Bone marrow (tissue), 2 donors: ENCODE results near the gene SLC9A6.

Source experiments
- DNase-seq, 2 donors: peaks; one replicate each; lab custom pipeline; 2025; lab: John Stamatoyannopoulos, UW

The SLC9A6 gene

DNA sequence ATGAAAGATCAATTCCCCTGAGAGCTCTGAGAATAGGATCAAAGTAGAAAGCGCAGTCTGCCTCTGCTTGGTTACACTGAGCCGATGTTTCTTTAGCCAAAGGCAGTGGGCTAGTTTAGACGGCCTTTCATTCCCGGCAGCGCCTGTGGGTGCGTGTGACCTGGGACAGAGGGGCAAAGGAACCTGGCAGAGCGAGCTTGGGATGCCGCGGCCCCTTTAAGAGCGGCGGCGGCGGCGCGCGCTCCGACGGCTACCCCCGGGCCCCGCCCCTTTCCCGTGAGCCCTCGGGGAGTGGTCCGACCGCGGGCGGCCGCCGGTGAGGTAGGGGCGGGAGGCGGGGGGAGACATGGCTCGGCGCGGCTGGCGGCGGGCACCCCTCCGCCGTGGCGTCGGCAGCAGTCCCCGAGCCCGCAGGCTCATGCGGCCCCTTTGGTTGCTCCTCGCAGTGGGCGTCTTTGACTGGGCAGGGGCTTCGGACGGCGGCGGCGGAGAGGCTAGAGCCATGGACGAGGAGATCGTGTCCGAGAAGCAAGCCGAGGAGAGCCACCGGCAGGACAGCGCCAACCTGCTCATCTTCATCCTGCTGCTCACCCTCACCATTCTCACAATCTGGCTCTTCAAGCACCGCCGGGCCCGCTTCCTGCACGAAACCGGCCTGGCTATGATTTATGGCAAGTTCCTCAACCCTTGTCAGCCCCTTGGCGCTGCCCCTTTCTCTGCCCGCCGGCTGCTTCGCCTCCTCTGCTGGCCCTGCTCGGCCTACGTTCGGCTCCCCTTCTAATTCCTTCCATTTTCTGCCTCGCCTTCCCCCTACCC lies at the start of gene SLC9A6:
TSS of gene SLC9A6 (plus strand) at position 279 of the 816 bp plus-strand sequence. CDS start at position 503, 224 bp downstream.
- DNase-seq, result peak; percentile 1 to 25

DNA sequence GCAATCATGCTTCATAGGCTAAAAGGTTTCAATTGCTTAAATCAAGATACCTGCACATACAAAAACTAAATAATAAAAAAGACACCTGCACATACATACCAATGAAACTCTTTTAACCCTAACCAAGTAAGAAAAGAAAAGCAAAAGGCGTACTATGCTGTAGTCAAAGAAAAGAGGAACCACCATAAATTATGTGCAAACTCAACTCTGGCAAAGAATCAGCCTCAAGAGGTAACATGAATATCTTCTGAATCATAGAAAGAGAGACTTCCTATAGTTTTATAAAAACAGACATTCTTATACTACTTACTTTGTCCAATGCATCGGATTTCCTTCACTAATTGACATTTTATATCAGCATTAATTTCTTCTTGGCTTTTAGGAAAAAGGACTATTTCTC lies 40.7 kb upstream of the SLC9A6 start:
- peak in 1 of 2 donors; percentile 47 for DNase-seq

DNA sequence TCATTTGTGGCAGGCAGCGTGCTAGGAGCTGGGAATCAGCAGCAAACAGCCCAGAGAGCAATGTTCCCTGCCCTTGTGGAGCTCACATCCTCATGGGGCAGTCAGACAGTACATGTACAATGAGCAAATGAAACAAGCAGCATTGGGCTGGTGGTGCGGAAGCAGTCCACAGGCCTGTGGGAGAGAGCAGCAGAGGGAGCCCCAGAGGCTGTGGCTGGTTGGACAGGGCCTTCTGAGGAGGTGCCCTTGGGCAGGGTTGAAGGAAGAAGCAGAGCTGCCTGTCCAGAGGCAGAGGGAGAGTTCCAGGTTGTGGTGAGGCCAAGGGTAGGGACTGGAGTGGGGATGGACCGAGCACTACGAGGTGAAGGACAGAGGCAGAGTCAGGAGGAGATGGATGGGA lies 33.9 kb upstream of the SLC9A6 start:
- no peak for DNase-seq

DNA sequence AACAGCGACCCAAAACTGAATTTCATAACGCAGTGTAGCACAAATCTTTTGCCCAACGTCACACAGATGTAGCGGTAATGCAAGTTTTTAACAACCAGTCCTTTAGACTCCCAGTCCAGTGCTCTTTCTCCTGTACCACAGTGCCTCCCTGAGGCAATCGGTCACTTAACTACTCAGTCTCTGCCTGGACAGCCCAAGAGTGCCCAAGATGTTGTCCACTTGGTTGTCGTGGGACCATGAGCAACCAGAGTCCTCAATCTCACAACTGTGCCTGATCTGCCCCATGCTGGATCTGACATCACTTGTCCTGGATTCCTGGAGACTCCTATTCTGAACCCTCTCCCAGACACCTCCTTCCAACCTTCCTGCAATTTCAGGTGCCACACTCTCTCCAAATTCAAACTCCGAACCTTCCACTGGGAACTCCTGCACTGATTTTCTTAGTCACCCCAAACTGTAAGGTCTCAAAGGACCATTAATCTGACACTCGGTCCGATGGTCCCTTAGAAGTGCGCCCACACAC lies 12.1 kb upstream of the SLC9A6 start:
- DNase-seq, result no peak

DNA sequence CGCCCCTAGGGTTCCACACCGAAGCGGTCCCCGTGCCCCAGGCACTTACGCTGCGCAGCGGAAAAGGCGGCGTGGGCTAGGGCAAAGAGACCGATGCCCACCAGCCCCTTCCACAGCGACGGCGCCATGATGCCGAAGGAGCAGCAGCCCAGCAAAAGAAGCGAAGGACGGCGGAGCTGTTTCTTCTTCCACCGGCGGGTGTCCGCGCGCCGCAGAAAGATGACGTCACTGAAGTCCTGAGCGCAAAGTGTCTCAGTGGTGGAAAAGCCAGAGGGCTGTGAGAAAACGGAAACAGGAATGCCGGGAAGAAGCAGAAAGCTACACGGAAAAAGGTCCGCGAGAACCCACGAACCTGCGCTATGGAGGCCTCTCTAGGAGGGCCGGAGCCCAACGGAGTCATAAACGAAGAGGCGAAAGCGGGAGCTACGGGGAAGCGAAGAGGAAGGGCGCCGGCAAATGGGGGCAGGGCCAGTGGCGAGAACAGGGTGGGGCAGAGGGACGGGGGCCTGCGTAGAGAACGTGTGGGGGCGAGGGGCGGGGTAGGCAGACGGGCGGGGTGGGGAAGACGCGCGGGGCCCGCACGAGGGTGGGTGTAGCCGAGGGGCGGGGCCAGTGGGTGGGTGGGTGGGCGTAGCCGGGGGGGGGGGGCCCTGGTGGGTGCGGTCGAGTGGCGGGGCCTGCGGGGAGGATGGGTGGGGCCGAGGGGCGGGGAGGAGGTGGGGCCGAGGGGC lies 11.5 kb upstream of the SLC9A6 start, which contains the start of gene MMGT1:
TSS of gene MMGT1 (minus strand) at position 441 of the 731 bp plus-strand sequence. CDS start at position 128, 313 bp downstream.
- DNase-seq, result peak; percentile 64 to 82

DNA sequence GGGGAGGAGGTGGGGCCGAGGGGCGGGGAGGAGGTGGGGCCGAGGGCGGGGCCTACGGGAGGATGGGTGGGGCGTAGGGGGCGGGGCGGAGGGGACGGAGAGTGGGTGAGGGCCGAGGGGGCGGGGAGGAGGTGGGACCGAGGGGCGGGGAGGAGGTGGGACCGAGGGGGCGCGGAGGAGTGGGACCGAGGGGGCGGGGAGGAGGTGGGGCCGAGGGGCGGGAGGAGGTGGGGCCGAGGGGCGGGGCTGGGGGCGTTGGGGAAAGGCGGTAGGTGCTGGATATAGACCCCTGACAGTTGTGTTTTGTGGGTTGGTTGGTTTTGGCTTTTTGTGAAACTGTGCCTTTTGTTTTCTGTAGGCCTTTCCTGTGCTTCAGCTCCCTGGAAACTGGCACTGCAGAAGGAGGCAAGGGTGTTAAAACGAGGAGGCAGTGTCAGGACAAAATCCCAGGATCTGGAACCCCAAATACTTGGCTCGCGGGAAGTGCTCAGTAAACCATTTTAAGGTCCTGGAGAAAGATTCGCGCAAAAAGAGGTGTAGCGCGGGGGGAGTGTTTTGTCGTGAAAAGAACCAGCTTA lies 10.9 kb upstream of the SLC9A6 start:
- peak; percentile 19 to 36 for DNase-seq

DNA sequence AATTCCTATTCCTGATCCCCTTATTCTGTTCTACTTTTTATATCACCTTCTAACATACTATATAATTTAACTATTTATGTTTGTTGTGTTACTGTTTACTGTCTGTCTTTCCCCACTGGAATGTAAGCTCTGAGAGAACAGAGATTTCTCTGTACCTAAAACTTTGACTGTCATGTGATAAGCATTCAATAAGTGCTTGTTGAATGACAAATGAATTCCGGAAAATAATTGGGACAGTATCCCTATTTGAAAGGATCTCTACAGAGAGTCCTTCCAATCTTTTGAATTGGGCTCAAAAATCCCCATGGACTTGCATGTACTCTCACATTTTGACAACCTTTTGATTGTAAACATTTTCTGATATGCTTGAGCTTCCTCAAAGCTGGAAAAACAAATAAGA lies 9.8 kb upstream of the SLC9A6 start:
- DNase-seq, result no peak

DNA sequence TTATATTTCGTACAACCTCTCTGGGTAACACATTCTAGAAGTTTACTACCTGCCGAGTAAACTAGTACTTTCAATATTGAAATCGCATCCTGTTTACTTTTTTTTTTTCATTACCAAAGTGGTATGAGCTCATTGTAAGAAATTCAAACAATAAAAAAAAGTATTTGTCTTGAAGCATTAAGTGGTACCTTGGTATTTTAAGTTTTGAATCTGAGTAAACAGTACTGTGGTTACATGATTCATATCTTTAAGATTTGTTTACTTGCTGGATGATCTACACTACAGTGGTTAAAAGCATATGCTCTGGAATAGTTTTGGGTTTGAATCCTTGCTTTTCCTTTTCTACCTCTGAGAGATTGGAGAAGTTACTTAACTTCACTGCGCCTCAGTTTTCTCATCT lies 7.6 kb upstream of the SLC9A6 start:
- no peak for DNase-seq

DNA sequence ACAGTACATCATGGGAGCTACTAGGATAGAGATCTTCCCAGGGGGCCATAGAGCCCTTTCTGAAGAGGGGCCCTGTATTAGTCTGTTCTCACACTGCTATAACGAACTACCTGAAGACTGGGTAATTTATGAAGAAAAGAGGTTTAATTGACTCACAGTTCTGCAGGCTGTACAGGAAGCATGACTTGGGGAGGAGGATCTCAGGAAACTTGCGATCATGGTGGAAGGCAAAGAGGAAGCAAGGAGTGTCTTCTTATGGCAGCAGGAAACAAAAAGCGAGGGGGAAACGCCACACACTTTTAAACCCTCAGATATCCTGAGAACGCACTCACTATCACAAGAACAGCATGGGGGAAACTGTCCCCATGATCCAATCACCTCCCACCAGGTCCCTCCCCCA lies 4.2 kb upstream of the SLC9A6 start:
- peak in 1 of 2 donors; percentile 28 for DNase-seq

DNA sequence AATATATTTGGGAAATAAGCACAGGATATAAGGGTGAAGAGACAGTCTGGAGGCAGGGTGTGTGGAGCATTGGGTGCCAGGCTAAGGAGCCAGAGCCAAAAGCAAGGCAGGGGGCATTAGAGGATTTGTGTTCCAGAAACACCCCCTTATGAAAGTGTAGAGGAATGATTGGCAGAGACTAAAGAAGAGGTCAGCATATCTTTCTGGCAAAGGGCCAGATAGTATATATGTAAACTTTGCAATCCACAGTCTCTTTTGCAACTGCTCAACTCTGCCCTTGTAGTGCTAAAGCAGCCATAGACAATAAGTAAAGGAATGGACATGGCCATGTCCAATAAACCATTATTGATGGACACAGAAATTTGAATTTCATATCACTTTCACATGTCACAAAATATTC lies 3.6 kb upstream of the SLC9A6 start:
- no peak for DNase-seq

DNA sequence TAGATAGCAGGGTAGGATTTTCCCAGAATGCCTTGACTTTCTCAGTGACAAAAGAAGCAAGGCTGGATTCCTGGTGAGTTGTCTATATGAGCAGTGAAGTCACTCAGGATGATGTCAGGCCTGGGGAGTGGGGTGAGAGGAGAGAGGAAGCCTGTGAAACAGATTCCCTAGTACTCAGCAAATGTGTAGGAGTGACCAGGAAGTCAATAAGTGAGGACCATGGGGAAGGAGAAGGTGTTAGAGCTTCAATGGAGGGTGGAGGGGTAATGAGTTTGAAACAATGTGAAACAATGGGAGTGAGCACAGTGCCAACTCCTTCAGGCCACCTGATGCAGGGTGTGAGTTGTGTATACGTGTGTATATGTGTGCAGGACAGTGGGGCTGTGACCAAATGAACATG lies 2.4 kb upstream of the SLC9A6 start:
- no peak for DNase-seq

DNA sequence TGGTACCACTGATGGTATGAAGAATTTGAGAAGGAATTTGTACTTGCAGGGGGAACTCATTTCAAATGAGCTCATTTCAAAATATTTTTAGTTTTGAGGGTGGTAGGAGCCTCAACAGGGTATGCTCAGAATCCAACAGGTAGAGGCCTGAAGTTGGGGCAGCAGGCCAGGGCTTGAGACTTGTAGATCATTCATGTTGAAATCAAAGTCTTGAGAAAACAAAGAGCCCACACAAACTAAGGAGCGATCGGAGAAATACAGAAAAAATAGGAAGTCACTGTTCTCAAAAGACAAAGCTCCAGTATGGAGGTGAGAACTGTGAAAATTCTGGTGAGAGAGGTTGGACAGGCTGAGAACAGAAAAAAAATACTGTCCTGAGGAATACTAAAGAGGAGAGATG lies 979 bp upstream of the SLC9A6 start:
- DNase-seq, result no peak

DNA sequence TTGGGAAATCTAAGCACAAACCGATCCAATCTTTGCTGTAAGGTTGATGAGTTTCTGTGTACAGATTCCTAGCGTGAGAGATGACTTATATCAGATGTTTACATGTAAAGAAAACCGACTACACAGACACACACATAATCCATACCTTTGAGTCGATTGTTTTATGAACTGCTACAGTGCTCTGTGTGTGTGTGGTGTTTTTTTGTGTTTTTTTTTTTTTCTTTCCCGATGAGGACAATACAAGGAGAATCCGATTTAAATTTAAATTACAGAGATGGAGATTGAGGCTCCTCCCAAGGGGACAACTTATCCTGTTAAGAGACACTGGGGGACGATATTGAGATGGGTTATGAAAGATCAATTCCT lies 461 bp upstream of the SLC9A6 start:
- no peak for DNase-seq

DNA sequence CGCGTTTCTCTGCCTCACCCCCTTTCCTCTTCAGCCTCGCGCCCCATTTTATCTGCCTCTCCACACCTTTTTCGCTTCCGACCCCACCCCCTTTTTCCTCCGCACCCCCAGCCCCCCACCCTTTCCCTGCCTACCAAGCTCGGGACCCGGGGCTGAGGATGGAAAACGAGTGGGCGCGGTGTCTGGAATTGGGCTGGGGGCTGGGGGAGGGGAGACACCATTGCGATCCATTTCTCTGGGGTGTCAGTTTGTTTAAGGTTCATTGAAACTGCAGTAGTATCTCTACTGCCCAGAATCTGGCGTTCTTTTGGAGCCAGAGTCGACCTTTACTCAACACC lies 707 bp downstream of the SLC9A6 start:
- no peak for DNase-seq

DNA sequence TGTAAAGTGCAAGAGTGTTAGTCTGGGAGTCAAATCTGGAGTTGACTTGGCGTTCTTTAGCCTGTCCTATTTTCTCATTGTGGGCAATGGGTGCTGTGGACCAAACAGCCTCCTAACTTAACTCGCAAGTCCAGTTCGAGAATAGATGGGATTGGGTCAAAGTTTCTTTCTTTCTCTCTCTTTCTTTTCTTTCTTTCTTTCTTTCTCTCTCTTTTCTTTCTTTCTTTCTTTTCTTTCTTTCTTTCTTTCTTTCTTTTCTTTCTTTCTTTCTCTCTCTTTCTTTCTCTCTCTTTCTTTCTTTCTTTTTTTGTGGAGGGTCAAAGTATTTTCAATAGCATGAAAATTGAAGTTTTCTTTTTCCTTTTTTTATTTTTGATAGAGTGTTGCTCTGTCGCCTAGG lies 3.0 kb downstream of the SLC9A6 start:
- no peak for DNase-seq

DNA sequence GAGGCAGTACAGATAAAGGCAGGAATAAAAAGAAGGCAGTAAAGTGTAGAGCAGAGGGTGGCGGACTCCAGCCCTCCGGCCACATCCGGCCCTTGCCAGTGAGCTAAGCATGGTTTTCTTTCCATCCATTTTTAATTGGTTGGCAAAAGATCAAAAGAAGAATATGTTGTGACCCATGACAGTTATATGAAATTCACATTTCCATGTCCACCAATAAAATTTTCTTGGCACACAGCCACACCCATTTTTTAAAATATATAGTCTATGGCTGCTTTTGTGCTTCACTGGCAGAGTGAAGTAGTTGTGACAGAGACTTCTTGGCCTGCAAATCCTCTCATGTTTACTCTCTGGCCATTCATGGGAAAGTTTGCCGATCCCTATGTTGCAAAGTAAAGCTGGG lies 29.8 kb downstream of the SLC9A6 start:
- no peak for DNase-seq

DNA sequence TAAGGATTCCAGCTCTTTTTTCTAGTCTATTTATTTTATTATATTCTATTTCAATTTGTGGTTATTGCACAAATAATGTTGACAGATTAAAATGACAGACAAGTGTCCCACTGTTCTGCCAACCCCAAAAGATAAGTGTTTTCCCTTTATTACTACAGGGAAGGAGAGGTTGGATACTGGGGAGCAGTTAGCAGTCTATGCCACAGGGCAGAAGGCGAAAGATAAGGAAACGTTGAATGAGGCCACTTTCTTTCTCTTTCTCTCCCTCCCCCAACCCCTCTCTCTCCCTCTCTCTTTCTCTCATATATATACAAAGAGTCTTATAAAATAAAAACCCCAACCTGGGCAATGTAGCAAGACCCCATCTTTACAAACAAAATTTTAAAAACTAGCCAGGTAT lies 31.6 kb downstream of the SLC9A6 start:
- no peak for DNase-seq

DNA sequence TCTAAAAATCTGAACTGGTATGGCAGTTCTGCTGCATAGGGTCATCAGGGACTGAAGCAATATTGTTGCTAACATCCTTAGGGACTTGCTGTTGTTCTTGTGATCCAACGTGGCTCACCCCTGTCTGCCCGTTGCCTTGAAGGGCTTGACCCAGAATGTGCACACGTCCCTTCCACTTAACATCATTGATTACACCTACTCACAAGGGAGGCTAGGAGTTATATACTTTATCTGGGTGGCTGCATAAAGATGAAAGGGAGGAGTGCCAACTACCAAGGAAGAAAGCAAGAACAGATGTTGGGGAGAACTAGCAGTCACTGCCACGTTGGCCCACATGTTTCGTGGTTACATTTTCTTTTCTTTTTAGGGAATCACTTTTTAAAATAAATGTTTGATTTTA lies 34.0 kb downstream of the SLC9A6 start:
- no peak for DNase-seq

DNA sequence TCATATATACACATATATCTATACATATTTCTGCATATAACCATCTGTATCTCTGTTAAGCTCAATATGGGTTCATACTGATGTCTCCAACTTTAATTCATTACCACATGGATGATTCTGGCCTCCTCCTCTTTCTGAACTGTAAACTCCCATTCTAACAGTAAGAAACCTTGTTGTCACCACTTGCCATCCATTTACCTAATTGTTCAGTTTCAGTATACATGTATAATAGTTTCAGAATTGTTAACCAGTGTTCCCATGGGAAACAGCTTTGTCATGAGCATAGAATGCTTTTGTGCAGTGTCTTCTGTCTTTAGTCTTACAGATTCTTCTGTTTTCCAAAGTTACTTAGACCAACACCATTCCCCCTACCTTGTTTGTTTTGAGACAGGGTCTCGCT lies 35.9 kb downstream of the SLC9A6 start:
- no peak for DNase-seq

DNA sequence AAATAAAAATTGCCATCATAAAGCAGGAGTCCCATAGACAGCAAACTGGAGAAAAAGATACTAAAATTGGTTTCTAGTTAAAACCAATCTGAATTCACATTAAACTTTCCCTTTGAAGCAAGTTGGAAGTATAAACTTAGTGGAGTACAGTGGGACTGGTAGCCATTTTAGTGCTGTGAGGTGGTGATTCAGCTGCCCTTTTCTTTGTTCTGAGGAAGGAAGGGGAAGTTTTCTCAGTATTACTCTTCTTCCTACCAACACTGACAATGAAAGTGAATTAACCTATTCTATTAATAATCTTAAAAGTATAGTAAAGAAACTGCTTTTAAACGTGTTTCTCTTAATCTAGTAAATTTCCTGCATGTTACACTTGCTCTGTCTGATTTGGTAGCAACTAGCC lies 36.7 kb downstream of the SLC9A6 start:
- peak in 1 of 2 donors; percentile 3 for DNase-seq

DNA sequence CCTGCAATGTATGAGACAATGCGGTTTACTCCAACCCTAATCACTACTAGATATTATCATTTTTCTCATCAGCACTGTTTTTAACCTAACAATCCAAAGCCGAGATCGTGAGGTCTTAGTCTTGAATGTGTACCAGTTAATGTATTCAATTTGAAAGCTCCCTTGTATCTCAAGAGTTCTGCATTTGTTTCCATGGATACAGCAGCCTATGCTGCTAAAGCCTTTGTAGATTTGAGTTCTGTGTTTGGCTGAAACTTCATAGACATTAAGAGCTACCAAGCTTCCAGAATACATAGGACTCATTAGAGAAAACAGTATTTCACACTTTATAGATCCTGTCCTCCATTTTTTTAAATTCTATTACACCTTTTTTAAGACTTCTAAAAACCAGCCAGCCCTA lies 39.9 kb downstream of the SLC9A6 start:
- DNase-seq, result no peak

DNA sequence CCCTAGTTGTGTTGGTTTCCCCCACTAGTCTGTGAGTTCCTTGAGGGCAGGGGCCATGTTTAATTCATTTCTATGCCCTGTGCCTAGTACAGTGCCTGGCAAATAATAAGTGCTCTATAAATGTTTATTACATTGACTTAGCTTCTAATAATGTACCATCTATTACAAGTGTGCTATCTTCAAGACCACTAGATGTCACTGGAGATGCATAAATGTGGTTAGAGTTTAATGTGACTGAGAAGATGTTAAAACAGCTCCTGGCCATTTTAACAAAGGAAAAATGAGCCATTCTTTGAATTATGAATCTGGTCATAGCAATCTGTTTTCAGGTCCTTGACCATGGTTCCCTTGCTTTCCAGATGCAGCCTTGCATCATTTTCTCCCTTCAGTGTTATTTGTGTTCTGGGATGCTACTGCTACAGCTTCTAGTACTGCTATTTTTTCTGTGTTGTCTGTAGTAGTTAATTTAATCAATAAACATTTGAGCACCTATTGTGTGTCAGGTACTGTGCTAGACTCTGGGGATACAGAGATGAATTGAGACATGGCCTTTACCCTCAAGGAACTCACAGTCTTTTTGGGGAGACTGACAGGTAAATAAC lies 43.2 kb downstream of the SLC9A6 start:
- peak in 1 of 2 donors; percentile 40 for DNase-seq

DNA sequence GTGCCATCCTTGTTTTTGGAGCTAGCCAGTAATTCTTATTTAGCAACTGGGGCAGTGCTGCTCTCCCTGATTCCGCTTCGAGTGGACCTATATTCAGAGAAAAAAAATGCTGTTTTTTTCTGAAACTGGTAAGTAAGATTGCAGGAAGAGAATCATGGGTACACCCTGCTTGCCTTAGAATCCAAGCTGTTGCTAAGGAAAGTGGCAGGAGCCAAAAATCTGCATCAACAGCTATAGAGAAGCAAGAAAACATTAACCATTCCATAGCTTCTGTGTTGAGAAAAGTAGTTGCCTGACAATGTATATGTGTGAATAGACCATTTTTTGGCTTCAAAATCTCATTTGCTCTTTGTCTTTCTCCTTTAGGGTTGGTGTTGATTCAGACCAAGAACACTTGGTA lies 44.5 kb downstream of the SLC9A6 start:
- no peak for DNase-seq
